ENCODE measurements around the gene MTOR.

DNA sequence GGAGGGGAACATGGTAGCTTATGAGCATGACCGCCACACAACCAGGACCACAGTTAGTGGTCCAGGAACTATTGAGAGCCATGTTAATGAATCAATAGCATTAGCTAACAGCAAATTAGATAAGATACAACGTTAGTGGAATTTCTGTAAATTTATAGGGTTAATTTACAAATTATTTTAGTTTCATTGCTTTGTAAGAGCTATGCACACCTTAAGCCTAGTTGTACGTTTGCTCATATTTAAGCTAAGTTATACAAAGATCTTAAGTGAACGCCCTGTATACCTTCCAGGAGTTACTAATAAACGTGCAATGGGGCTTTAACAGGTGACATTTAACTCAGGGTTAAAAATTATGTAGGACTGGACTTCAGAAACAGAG, 163.4 kb downstream of the MTOR start:
- TF ChIP-seq, protein P1, sequence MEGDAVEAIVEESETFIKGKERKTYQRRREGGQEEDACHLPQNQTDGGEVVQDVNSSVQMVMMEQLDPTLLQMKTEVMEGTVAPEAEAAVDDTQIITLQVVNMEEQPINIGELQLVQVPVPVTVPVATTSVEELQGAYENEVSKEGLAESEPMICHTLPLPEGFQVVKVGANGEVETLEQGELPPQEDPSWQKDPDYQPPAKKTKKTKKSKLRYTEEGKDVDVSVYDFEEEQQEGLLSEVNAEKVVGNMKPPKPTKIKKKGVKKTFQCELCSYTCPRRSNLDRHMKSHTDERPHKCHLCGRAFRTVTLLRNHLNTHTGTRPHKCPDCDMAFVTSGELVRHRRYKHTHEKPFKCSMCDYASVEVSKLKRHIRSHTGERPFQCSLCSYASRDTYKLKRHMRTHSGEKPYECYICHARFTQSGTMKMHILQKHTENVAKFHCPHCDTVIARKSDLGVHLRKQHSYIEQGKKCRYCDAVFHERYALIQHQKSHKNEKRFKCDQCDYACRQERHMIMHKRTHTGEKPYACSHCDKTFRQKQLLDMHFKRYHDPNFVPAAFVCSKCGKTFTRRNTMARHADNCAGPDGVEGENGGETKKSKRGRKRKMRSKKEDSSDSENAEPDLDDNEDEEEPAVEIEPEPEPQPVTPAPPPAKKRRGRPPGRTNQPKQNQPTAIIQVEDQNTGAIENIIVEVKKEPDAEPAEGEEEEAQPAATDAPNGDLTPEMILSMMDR (IDR thresholded peaks at IDR 0.05), result no peak
- TF ChIP-seq POLR2A (IDR thresholded peaks at IDR 0.05), result no peak
